Ishikawa (cell line): ENCODE measurements around the gene PRSS22.

Source experiments
- CEBPB ChIP-seq: IDR thresholded peaks from 2 replicates; pipeline ENCODE4 v1.6.1; 2012
- CREB1 ChIP-seq: IDR thresholded peaks from 2 replicates; pipeline ENCODE4 v1.6.1; 2012; ENCODE audit warnings: low read depth
- EGR1 ChIP-seq: IDR thresholded peaks from 2 replicates; pipeline ENCODE4 v1.6.1; 2012
- EP300 ChIP-seq: IDR thresholded peaks from 2 replicates; pipeline ENCODE4 v1.6.1; 2012; ENCODE audit warnings: borderline replicate concordance
- FOXM1 ChIP-seq: IDR thresholded peaks from 2 replicates; pipeline ENCODE4 v1.6.1; 2012; ENCODE audit warnings: low read depth, borderline replicate concordance
- NFIC ChIP-seq: IDR thresholded peaks from 2 replicates; pipeline ENCODE4 v1.6.1; 2012
- RAD21 ChIP-seq: IDR thresholded peaks from 2 replicates; pipeline ENCODE4 v1.6.1; 2012; ENCODE audit warnings: low read depth
- TAF1 ChIP-seq: IDR thresholded peaks from 2 replicates; pipeline ENCODE4 v1.6.1; 2012; ENCODE audit warnings: low read depth, mild to moderate bottlenecking
- TCF12 ChIP-seq: IDR thresholded peaks from 2 replicates; pipeline ENCODE4 v1.6.1; 2012; ENCODE audit warnings: low read depth
- TEAD4 ChIP-seq: IDR thresholded peaks from 2 replicates; pipeline ENCODE4 v1.6.1; 2012
- YY1 ChIP-seq: IDR thresholded peaks from 2 replicates; pipeline ENCODE4 v1.6.1; 2012; ENCODE audit warnings: low read depth
- ZBTB7A ChIP-seq: IDR thresholded peaks from 2 replicates; pipeline ENCODE4 v1.6.1; 2012; ENCODE audit warnings: low read depth
- TF ChIP-seq, protein P1 (sequence below): IDR thresholded peaks from 2 replicates; pipeline ENCODE4 v1.6.1; 2012
- TF ChIP-seq, protein P2 (sequence below): IDR thresholded peaks from 2 replicates; pipeline ENCODE4 v1.6.1; 2012
- TF ChIP-seq, protein P3 (sequence below): IDR thresholded peaks from 2 replicates; pipeline ENCODE4 v1.6.1; 2012; ENCODE audit warnings: low read depth, mild to moderate bottlenecking

The PRSS22 gene

DNA sequence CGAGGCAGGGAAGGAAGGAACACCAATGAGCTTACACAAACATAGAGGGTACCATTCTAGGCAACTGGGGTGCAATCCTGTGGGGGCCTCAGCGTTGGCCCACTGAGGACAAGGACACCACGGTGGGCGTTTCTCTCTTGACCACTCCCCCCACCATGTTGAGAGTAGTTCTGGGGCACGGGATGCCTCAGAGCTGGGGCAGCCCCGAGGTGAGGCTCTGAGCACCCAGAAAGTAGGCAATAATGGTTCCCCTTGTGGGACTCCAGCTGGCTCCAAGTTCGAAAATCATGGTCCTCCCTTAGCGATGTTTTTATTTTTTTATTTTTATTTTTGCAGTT, 35.8 kb downstream of the PRSS22 start:
- TF ChIP-seq NFIC: no peak
- TF ChIP-seq, protein P1, sequence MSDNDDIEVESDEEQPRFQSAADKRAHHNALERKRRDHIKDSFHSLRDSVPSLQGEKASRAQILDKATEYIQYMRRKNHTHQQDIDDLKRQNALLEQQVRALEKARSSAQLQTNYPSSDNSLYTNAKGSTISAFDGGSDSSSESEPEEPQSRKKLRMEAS: no peak
- no peak for TF ChIP-seq CEBPB
- no peak for TF ChIP-seq EGR1
- TF ChIP-seq EP300: no peak
- TF ChIP-seq FOXM1: no peak
- TF ChIP-seq TEAD4: no peak
- TF ChIP-seq YY1: no peak
- TF ChIP-seq, protein P2, sequence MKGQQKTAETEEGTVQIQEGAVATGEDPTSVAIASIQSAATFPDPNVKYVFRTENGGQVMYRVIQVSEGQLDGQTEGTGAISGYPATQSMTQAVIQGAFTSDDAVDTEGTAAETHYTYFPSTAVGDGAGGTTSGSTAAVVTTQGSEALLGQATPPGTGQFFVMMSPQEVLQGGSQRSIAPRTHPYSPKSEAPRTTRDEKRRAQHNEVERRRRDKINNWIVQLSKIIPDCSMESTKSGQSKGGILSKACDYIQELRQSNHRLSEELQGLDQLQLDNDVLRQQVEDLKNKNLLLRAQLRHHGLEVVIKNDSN: no peak
- TF ChIP-seq TAF1: no peak
- TF ChIP-seq, protein P3, sequence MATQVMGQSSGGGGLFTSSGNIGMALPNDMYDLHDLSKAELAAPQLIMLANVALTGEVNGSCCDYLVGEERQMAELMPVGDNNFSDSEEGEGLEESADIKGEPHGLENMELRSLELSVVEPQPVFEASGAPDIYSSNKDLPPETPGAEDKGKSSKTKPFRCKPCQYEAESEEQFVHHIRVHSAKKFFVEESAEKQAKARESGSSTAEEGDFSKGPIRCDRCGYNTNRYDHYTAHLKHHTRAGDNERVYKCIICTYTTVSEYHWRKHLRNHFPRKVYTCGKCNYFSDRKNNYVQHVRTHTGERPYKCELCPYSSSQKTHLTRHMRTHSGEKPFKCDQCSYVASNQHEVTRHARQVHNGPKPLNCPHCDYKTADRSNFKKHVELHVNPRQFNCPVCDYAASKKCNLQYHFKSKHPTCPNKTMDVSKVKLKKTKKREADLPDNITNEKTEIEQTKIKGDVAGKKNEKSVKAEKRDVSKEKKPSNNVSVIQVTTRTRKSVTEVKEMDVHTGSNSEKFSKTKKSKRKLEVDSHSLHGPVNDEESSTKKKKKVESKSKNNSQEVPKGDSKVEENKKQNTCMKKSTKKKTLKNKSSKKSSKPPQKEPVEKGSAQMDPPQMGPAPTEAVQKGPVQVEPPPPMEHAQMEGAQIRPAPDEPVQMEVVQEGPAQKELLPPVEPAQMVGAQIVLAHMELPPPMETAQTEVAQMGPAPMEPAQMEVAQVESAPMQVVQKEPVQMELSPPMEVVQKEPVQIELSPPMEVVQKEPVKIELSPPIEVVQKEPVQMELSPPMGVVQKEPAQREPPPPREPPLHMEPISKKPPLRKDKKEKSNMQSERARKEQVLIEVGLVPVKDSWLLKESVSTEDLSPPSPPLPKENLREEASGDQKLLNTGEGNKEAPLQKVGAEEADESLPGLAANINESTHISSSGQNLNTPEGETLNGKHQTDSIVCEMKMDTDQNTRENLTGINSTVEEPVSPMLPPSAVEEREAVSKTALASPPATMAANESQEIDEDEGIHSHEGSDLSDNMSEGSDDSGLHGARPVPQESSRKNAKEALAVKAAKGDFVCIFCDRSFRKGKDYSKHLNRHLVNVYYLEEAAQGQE: no peak

DNA sequence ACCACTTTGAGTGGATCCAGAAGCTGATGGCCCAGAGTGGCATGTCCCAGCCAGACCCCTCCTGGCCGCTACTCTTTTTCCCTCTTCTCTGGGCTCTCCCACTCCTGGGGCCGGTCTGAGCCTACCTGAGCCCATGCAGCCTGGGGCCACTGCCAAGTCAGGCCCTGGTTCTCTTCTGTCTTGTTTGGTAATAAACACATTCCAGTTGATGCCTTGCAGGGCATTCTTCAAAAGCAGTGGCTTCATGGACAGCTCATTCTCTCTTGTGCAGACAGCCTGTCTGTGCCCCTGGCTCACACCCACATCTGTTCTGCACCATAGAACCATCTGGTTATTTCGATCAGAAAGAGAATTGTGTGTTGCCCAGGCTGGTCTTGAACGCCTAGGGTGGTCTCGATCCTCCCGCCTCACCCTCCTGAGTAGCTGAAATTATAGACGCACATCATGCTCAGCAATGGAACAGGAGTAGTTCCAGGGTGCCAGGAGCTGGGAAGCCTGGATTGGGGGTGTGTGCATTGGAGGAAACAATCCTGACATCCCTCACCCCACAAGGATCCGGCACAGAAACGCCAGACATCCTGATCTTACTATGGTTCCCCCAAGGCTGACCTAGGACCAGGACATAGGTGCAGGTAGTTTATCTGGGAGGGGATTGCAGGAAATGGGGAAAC, 36.3 kb downstream of the PRSS22 start:
- no peak for TF ChIP-seq TAF1
- no peak for TF ChIP-seq CEBPB
- TF ChIP-seq TEAD4: no peak
- TF ChIP-seq RAD21: no peak

DNA sequence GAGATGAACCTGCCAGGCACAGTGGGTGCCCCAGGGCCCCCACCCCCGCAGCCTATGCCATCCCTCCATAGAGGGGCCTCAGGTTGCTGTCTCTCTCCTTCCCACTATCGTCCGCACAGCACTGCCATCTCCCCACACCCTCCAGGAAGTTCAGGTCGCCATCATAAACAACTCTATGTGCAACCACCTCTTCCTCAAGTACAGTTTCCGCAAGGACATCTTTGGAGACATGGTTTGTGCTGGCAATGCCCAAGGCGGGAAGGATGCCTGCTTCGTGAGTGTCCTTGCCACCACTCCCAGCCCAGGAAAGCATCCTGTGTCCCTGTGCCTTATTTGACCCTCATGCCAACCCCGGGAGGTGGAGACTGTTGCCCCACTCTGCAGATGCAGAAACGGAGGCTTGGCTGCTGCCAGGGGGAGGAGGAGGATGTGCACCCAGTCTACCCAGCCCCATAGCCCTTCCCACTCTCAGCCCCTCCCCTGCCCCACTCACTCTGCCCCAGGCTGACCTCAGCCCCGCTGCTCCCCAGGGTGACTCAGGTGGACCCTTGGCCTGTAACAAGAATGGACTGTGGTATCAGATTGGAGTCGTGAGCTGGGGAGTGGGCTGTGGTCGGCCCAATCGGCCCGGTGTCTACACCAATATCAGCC, 37.0 kb downstream of the PRSS22 start:
- TF ChIP-seq FOXM1 (no peak), EP300 (no peak), CEBPB (no peak), YY1 (no peak), NFIC (no peak), TEAD4 (no peak), TAF1 (no peak), CREB1 (no peak), TCF12 (no peak), ZBTB7A (no peak), RAD21 (no peak), EGR1 (no peak)
- TF ChIP-seq, protein P2: no peak
- TF ChIP-seq, protein P3: no peak
- TF ChIP-seq, protein P1: no peak

DNA sequence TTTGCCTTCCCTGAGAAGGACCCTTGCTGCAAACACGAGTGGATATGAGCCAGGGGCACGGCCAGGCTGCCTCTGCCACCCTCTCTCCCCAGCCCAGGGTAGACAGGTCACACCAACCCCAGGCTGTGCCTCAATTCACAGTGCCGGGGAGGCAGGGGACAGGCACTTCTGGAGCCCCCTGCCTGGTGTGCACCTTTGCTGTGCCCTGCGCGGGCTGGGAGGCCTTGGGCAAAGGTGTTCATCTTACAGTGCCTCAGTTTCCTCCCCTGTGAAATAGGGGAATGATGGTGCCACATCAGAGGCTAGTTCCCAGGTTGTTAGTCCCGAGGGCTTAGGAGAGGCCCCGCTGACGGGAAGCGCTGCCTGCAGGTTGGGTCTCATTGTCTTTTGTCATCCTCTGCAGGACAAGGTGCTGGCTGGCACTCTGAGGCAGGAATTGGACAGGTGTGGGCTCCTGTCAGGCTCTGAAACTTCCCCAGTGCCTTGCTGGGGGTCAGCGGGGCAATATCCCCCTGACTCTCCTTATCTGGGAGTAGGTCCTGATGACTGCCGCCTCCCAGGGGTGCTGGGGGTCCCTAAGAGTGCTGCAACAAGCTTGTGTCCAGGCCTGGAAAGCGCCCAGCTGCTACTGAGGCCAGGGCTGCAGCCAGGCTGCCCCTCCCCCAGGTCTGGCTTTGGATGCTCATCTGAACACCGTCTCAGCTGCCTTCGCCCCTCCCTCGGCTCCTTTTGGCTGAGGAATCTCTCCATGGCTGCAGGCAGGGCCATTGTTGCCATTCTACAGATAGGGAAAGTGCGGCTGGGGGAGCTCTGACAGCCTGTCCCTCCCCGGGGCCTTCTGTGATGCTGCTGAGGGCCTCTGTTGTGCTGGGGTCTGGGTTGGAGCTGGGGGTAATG, 37.8 kb downstream of the PRSS22 start:
- TF ChIP-seq EP300: no peak
- no peak for TF ChIP-seq TCF12
- no peak for TF ChIP-seq YY1
- no peak for TF ChIP-seq NFIC
- no peak for TF ChIP-seq TEAD4
- TF ChIP-seq CEBPB: no peak
- TF ChIP-seq, protein P1: no peak
- TF ChIP-seq RAD21: no peak
- no peak for TF ChIP-seq EGR1
- TF ChIP-seq CREB1: no peak
- TF ChIP-seq, protein P2: no peak
- TF ChIP-seq, protein P3: no peak
- TF ChIP-seq ZBTB7A: no peak
- TF ChIP-seq TAF1: no peak
- TF ChIP-seq FOXM1: no peak
